ENCODE results near the gene NPIPB8.
"Not testable (repeated sequence)": the region's sequence is repeated elsewhere in the genome, so short reads cannot be mapped to it uniquely, and the experiment has no call there.

The NPIPB8 gene

DNA sequence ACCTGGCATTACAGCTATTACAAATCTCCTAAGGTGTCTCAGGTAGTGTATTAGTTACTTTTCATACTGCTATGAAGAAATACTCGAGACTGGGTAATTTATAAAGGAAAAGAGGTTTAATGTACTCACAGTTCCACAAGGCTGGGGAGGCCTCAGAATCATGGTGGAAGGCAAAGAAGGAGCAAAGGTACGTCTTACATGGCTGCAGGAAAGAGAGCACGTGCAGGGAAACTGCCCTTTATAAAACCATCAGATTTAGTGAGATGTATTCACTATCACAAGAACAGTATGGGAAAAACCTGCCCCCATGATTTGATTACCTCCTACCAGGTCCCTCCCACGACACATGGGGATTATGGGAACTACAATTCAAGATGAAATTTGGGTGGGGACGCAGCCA is 7.0 kb upstream of the NPIPB8 start:
- H2AFZ ChIP-seq (ENCODE audit: low read depth, low read length); H3K4me3 ChIP-seq (ENCODE audit: low read length); H3K36me3 ChIP-seq (ENCODE audit: insufficient read depth, low read length); H3K4me1 ChIP-seq (ENCODE audit: insufficient read depth, low read length); H3K27me3 ChIP-seq (ENCODE audit: insufficient read depth, low read length); H3K9me3 ChIP-seq (ENCODE audit: low read length): not testable (repeated sequence)

DNA sequence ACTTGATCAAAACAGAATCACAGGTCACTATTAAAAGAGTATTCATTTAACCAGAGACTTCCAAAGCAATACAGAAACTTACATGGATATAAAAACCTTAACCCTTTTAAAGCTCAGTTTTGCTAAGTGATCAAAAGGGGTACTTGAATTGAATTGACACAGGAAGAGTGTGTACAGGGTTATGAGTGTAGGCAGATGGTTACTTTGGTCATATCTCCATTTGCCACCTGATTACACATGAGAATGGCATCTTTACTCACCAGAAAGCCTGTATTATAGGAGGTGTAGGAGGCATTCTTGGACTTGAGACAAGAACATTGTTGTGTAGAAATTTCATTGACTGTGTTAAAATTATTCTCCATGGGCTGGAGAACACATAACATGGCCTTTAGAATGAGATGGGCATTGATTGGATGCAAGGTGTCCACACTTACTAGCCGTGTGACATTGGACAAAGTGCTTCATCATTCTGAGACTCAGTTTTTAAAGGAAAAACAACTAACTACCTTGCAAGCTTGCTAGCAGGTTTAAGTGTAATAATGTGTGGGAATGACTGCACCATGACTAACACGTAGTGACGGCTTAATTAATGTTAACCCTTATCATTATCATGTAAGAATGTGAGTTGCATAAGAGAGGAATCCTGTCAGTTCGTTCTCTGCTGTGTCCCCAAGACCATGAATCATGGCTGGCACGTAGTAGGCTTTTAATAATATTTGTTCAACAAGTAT is 1.6 kb upstream of the NPIPB8 start:
- not testable (repeated sequence) for H2AFZ ChIP-seq (ENCODE audit: low read depth, low read length); H3K36me3 ChIP-seq (ENCODE audit: insufficient read depth, low read length); H3K4me3 ChIP-seq (ENCODE audit: low read length); H3K9me3 ChIP-seq (ENCODE audit: low read length); H3K27me3 ChIP-seq (ENCODE audit: insufficient read depth, low read length); H3K4me1 ChIP-seq (ENCODE audit: insufficient read depth, low read length)

DNA sequence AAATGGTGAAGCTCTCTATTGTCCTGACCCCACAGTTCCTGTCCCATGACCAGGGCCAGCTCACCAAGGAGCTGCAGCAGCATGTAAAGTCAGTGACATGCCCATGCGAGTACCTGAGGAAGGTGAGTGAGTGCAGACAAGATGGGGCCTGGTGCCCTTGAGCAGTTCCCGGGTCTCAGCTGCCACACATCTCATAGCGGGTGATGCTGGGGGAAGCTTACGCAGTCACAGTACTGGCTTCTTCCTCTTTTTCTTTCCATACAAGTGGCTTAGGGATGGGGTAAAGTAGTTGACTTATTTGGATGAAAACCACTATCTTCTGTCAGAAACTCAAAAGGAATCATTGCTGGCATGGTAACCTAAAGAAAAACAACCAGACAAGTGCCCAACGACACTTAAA is 494 bp downstream of the NPIPB8 start:
- H2AFZ ChIP-seq (ENCODE audit: low read depth, low read length); H3K27me3 ChIP-seq (ENCODE audit: insufficient read depth, low read length): not testable (repeated sequence)

DNA sequence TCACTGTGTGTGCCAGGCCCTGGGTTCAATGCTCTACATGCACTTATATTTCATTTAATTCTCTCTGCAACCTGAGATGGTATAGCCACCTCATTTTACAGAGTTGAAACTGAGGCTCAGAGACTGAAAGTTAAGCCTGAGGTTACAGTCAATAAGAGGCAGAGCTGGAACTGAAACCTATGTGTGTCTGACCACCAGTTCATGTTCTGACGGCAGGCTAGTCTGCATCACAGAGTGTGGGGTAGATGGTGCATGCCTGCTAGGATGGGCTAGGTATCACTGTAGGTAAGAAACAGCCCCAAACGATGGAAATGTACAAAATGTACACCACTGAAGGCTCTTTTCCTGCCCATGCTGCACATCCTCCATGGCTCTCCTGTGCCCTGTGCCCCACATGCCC is 2.1 kb downstream of the NPIPB8 start:
- not testable (repeated sequence) for H3K36me3 ChIP-seq (ENCODE audit: insufficient read depth, low read length); H3K4me3 ChIP-seq (ENCODE audit: low read length); H3K9me3 ChIP-seq (ENCODE audit: low read length); H3K4me1 ChIP-seq (ENCODE audit: insufficient read depth, low read length); H3K27me3 ChIP-seq (ENCODE audit: insufficient read depth, low read length); H2AFZ ChIP-seq (ENCODE audit: low read depth, low read length)

More for the DNA sequence above, 494 bp downstream of the NPIPB8 start:
- not testable (repeated sequence) for H3K4me3 ChIP-seq (ENCODE audit: low read length); H3K9me3 ChIP-seq (ENCODE audit: low read length); H3K4me1 ChIP-seq (ENCODE audit: insufficient read depth, low read length); H3K36me3 ChIP-seq (ENCODE audit: insufficient read depth, low read length)

DNA sequence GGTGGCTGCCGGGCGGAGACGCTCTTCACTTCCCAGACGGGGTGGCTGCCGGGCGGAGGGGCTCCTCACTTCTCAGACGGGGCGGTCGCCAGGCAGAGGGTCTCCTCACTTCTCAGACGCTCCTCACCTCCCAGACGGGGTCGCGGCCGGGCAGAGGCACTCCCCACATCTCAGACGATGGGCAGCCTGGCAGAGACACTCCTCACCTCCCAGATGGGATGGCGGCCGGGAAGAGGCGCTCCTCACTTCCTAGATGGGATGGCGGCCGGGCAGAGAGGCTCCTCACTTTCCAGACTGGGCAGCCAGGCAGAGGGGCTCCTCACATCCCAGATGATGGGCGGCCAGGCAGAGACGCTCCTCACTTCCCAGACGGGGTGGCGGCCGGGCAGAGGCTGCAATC is 28.4 kb downstream of the NPIPB8 start:
- H3K27me3 ChIP-seq (ENCODE audit: insufficient read depth, low read length); H3K9me3 ChIP-seq (ENCODE audit: low read length); H2AFZ ChIP-seq (ENCODE audit: low read depth, low read length); H3K4me1 ChIP-seq (ENCODE audit: insufficient read depth, low read length); H3K4me3 ChIP-seq (ENCODE audit: low read length); H3K36me3 ChIP-seq (ENCODE audit: insufficient read depth, low read length): not testable (repeated sequence)

DNA sequence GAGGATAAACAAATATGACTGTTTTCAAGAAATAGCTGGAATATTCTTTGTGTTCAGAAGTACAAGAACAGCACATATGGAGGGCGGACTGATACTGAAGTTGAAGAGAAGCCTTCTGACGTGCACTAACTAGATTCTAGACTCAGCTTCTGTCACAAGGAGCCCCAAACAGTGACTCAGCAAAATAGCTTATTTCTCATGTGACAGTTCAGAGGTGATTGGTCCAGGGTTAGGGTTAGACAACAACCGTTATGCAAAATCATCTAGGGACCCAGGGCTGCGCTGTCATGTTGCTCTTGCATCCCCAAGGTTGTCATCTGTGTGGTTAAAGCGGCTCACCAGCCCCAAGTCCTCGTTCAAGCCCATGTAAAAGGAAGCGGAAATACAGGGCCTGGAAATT is 29.6 kb downstream of the NPIPB8 start:
- not testable (repeated sequence) for H3K9me3 ChIP-seq (ENCODE audit: low read length); H3K36me3 ChIP-seq (ENCODE audit: insufficient read depth, low read length); H3K27me3 ChIP-seq (ENCODE audit: insufficient read depth, low read length); H3K4me3 ChIP-seq (ENCODE audit: low read length); H2AFZ ChIP-seq (ENCODE audit: low read depth, low read length); H3K4me1 ChIP-seq (ENCODE audit: insufficient read depth, low read length)

DNA sequence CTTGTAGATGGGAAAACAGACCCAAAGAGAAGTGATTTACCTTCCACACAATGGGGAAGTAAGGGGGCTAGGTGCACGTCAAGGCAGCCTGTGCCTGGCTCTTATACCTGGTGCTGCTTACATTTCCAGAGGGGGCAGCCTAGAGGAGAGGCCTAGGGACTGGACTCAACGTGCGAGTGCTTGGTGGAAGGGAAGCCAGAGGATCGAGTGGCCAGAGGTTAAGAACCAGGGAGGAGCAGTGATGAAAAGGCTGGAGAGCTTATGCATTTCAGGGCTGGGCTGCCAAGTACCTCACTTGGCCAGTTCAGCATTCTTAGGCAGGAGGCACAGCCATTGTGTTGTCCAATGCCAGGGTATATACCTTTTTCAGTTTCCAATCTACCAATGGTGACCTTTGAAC is 30.3 kb downstream of the NPIPB8 start:
- H3K27me3 ChIP-seq (ENCODE audit: insufficient read depth, low read length); H3K4me3 ChIP-seq (ENCODE audit: low read length); H3K9me3 ChIP-seq (ENCODE audit: low read length); H2AFZ ChIP-seq (ENCODE audit: low read depth, low read length); H3K4me1 ChIP-seq (ENCODE audit: insufficient read depth, low read length); H3K36me3 ChIP-seq (ENCODE audit: insufficient read depth, low read length): not testable (repeated sequence)

DNA sequence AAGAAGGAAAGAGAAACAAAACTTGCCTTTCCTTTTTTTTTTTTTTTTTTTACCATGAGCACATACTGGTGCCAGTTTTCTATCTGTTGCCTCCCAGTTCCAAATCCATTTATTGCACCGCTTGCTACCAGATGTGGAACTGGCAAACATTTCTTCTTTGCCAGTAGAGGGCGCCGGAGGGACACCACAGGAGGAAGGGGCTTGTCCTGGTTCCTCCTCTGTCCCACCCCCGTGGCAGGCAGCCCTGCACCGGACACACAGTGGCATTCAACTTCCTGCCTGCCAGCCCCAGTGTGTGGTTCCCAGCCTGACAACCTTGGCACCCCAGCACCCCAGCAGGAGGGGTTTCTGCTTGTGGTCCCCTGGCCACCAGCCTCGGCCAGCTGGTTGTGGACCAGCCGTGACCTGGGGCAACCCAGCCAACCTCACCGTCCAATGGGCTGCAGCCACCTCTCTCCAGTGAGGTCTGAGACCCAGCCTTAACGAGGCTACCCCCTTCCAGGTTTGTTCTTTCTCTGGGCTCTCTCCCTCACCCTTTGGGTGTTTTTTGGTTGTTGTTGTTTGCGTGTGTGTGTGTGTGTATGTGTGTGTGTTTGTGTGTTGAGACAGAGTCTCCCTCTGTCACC is 50.6 kb downstream of the NPIPB8 start:
- not testable (repeated sequence) for H3K9me3 ChIP-seq (ENCODE audit: low read length); H3K36me3 ChIP-seq (ENCODE audit: insufficient read depth, low read length); H2AFZ ChIP-seq (ENCODE audit: low read depth, low read length); H3K4me1 ChIP-seq (ENCODE audit: insufficient read depth, low read length); H3K4me3 ChIP-seq (ENCODE audit: low read length); H3K27me3 ChIP-seq (ENCODE audit: insufficient read depth, low read length)

DNA sequence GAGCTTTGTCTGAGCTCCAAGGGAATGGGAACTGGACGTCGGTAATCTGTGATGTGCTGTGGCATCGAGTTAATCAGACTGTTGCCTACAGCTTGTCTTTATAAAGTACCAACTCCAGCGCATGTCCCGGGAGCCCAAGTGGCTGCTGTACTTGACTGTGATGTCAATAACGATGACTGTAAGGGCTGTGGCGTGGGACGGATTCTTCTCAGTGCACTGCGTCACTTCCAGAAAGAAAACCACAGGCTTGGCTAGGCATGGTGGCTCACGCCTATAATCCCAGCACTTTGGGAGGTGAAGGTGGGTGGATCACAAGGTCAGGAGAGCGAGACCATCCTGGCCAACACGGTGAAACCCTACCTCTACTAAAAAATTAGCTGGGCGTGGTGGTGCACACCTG is 51.6 kb downstream of the NPIPB8 start:
- not testable (repeated sequence) for H3K9me3 ChIP-seq (ENCODE audit: low read length); H2AFZ ChIP-seq (ENCODE audit: low read depth, low read length); H3K27me3 ChIP-seq (ENCODE audit: insufficient read depth, low read length); H3K4me1 ChIP-seq (ENCODE audit: insufficient read depth, low read length); H3K4me3 ChIP-seq (ENCODE audit: low read length); H3K36me3 ChIP-seq (ENCODE audit: insufficient read depth, low read length)

DNA sequence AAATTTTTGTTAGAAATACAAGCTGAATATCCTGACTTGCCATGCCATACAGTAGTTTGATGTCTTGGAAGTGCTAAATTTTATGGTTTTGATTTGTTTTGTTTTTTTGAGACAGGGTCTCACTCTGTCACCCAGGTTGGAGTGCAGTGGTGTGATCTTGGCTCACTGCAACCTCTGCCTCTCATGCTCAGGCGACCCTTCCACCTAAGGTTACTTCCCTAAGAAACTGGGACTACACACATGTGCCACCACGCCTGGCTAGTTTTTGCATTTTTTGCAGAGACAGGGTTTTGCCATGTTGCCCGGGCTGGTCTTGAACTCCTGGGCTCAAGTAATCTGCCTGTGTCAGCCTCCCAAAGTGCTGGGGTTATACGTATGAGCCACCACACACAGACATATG is 53.9 kb downstream of the NPIPB8 start:
- not testable (repeated sequence) for H3K9me3 ChIP-seq (ENCODE audit: low read length); H3K4me1 ChIP-seq (ENCODE audit: insufficient read depth, low read length); H3K27me3 ChIP-seq (ENCODE audit: insufficient read depth, low read length); H2AFZ ChIP-seq (ENCODE audit: low read depth, low read length); H3K36me3 ChIP-seq (ENCODE audit: insufficient read depth, low read length); H3K4me3 ChIP-seq (ENCODE audit: low read length)

DNA sequence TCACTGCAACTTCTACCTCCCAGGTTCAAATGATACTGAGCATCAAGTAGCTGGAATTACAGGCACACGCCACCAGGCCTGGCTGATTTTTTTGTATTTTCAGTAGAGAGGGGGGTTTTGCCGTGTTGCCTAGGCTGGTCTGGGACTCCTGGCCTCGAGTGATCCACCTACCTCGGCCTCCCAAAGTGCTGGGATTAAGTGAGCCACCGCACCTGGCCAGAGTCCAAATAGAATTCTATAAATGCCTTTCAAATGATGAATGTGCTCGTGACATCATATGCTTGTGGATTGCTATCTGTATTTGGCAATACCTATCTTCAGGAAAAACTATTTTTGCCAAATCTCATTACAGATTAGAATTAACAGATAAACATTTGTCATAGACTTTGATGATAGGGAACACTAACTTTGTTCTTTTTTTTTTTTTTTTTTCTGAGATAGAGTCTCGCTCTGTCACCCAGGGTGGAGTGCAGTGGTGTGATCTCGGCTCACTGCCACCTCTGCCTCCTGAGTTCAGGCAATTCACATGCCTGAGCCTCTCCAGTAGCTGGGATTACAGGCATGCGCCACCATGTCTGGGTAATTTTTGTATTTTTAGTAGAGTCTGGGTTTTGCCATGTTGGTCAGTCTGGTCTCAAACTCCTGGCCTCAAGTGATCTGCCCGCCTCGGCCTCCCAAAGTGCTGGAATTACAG is 55.5 kb downstream of the NPIPB8 start:
- not testable (repeated sequence) for H3K36me3 ChIP-seq (ENCODE audit: insufficient read depth, low read length); H3K27me3 ChIP-seq (ENCODE audit: insufficient read depth, low read length); H3K4me3 ChIP-seq (ENCODE audit: low read length); H3K4me1 ChIP-seq (ENCODE audit: insufficient read depth, low read length); H2AFZ ChIP-seq (ENCODE audit: low read depth, low read length); H3K9me3 ChIP-seq (ENCODE audit: low read length)

- H2AFZ ChIP-seq (ENCODE audit: low read depth, low read length); H3K4me3 ChIP-seq (ENCODE audit: low read length); H3K4me1 ChIP-seq (ENCODE audit: insufficient read depth, low read length); H3K9me3 ChIP-seq (ENCODE audit: low read length); H3K36me3 ChIP-seq (ENCODE audit: insufficient read depth, low read length); H3K27me3 ChIP-seq (ENCODE audit: insufficient read depth, low read length): not testable (repeated sequence)
Measured at GRCh38 chr16:28699792-28700191, 61.9 kb downstream of the NPIPB8 start.

- H3K27me3 ChIP-seq (ENCODE audit: insufficient read depth, low read length); H2AFZ ChIP-seq (ENCODE audit: low read depth, low read length); H3K36me3 ChIP-seq (ENCODE audit: insufficient read depth, low read length); H3K9me3 ChIP-seq (ENCODE audit: low read length); H3K4me1 ChIP-seq (ENCODE audit: insufficient read depth, low read length); H3K4me3 ChIP-seq (ENCODE audit: low read length): not testable (repeated sequence)
Measured at GRCh38 chr16:28700349-28700748, 62.5 kb downstream of the NPIPB8 start.

- H3K4me3 ChIP-seq (ENCODE audit: low read length); H3K4me1 ChIP-seq (ENCODE audit: insufficient read depth, low read length); H2AFZ ChIP-seq (ENCODE audit: low read depth, low read length); H3K27me3 ChIP-seq (ENCODE audit: insufficient read depth, low read length); H3K9me3 ChIP-seq (ENCODE audit: low read length); H3K36me3 ChIP-seq (ENCODE audit: insufficient read depth, low read length): not testable (repeated sequence)
Measured at GRCh38 chr16:28701384-28701783, 63.5 kb downstream of the NPIPB8 start.

All from neuron (in vitro differentiated cells).